HepG2 (cell line): ENCODE measurements around the gene TDRD9. TPM values are rescaled to one million over a fixed set of nuclear protein-coding genes. Genes with fewer than 3 reads are reported as not detected.

ENCODE experiments used
- ATAC-seq: fragments of 200-7000 bp; cut with Tn5 transposase; 3 replicates; pipeline ENCODE4 v1.9.1; 2020; ENCODE audit warnings: mild to moderate bottlenecking, moderate library complexity
- BruUV-seq: library from RNA; stranded (reverse); fragments of 400-500 nt; replicated peaks from 2 replicates; lab custom pipeline; 2021; lab: Mats Ljungman, UMichigan
- CTCF ChIA-PET: fragments of 300-600 bp; formaldehyde crosslinking; extraction: SDS; loops from one replicate; lab custom pipeline; 2021; ENCODE audit warnings: low total read pairs, inconsistent platforms, low intra/inter-chr PET ratio; lab: Yijun Ruan, JAX
- POLR2A ChIA-PET: fragments of 350-600 bp; sonication (Branson Sonifier 250); formaldehyde crosslinking; loops from one replicate; lab custom pipeline; 2020; ENCODE audit warnings: antibody characterized with exemption, inconsistent platforms; lab: Yijun Ruan, JAX
- DNase-seq: peaks from one replicate; pipeline ENCODE4 v3.0.0-alpha.2; 2015; ENCODE audit warnings: low spot score
- FAIRE-seq: peaks from 3 replicates; lab custom pipeline; 2011; peaks lifted over from hg19 to GRCh38; lab: Jason Lieb, UNC
- H2AFZ ChIP-seq: one replicate; pipeline ENCODE4 v1.6.1; 2011; ENCODE audit warnings: low read length, inconsistent platforms
- H3K27ac ChIP-seq: fragments of 300-600 bp; 3 replicates; pipeline ENCODE4 v1.8.0; 2011; ENCODE audit warnings: mixed run types, mild to moderate bottlenecking, mixed read lengths, low read length, inconsistent platforms; ENCODE audit not compliant: insufficient read depth; ENCODE audit errors: extremely low read length
- H3K27me3 ChIP-seq, 2 experiments: fragments of 200-600 bp in 1 of 2; 2 replicates in 1 of 2; 3 replicates in 1 of 2; pipeline versions ENCODE4 v1.6.0 to v1.8.0; 2011; ENCODE audit warnings: low read length in 2 of 2, mild to moderate bottlenecking in 2 of 2, moderate library complexity in 2 of 2, inconsistent platforms in 1 of 2; ENCODE audit not compliant: insufficient read depth in 2 of 2, control insufficient read depth in 1 of 2
- H3K36me3 ChIP-seq, 2 experiments: fragments of 200-600 bp in 1 of 2; replicated peaks in 1 of 2; 2 replicates in 1 of 2; 3 replicates in 1 of 2; pipeline versions ENCODE4 v1.5.1 to v1.8.0; 2011; ENCODE audit warnings: low read length in 2 of 2, inconsistent platforms in 1 of 2; ENCODE audit not compliant: insufficient read depth in 2 of 2, control insufficient read depth in 1 of 2
- H3K4me1 ChIP-seq: 2 replicates; pipeline ENCODE4 v1.5.1; 2012; ENCODE audit warnings: low read length, inconsistent platforms; ENCODE audit not compliant: insufficient read depth
- H3K4me2 ChIP-seq: 2 replicates; pipeline ENCODE4 v1.6.0; 2011; ENCODE audit warnings: low read depth, low read length, inconsistent platforms
- H3K4me3 ChIP-seq, 3 experiments: fragments of 200-600 bp in 1 of 3; sonication (generic), shearing (Covaris generic) in 1 of 3; replicated peaks in 1 of 3; 2 replicates each; pipeline ENCODE4 v1.5.1; 2011 to 2016; ENCODE audit warnings: low read length in 3 of 3, inconsistent platforms in 2 of 3, low read depth in 2 of 3, mild to moderate bottlenecking in 2 of 3, control low read depth in 1 of 3, mixed read lengths in 1 of 3; ENCODE audit not compliant: insufficient read depth in 1 of 3
- H3K79me2 ChIP-seq: one replicate; pipeline ENCODE4 v1.6.1; 2011; ENCODE audit warnings: low read length, inconsistent platforms; ENCODE audit not compliant: insufficient read depth
- H3K9ac ChIP-seq: 2 replicates; pipeline ENCODE4 v1.6.0; 2011; ENCODE audit warnings: mild to moderate bottlenecking, low read depth, low read length, inconsistent platforms; ENCODE audit not compliant: insufficient read depth
- H3K9me3 ChIP-seq: 2 replicates; pipeline ENCODE4 v1.5.1; 2012; ENCODE audit warnings: mild to moderate bottlenecking, low read length
- H4K20me1 ChIP-seq: 2 replicates; pipeline ENCODE4 v1.6.0; 2011; ENCODE audit warnings: inconsistent platforms, mild to moderate bottlenecking, low read length, moderate library complexity; ENCODE audit not compliant: insufficient read depth
- FOSL2 ChIP-seq: sonication (generic); formaldehyde crosslinking; IDR thresholded peaks from 2 replicates; pipeline ENCODE4 v1.4.0; 2020; ENCODE audit warnings: missing genetic modification reagents
- HOXD1 ChIP-seq: sonication (generic); formaldehyde crosslinking; IDR thresholded peaks from 2 replicates; pipeline ENCODE4 v1.5.0; 2020; ENCODE audit warnings: missing genetic modification reagents
- KAT8 ChIP-seq: IDR thresholded peaks from 2 replicates; pipeline ENCODE4 v1.6.1; 2016; ENCODE audit warnings: missing genetic modification reagents, missing compliant biosample characterization
- RAD21 ChIP-seq: fragments of 450-650 bp; formaldehyde crosslinking; IDR thresholded peaks from 2 replicates; pipeline ENCODE4 v1.5.0; 2020; ENCODE audit warnings: mild to moderate bottlenecking
- RARA ChIP-seq: IDR thresholded peaks from 2 replicates; pipeline ENCODE4 v1.6.1; 2016; ENCODE audit warnings: missing genetic modification reagents, missing compliant biosample characterization
- REL ChIP-seq: sonication (generic); formaldehyde crosslinking; conservative IDR thresholded peaks from 2 replicates; pipeline ENCODE4 v1.8.0; 2022; ENCODE audit warnings: mild to moderate bottlenecking, missing genetic modification reagents, moderate library complexity
- RNF219 ChIP-seq: sonication (generic); formaldehyde crosslinking; IDR thresholded peaks from 2 replicates; pipeline ENCODE4 v1.5.0; 2020; ENCODE audit warnings: mild to moderate bottlenecking, missing genetic modification reagents
- SMAD9 ChIP-seq: sonication (generic); formaldehyde crosslinking; IDR thresholded peaks from 2 replicates; pipeline ENCODE4 v1.5.1; 2020; ENCODE audit warnings: mild to moderate bottlenecking, missing genetic modification reagents
- STAT6 ChIP-seq: sonication (generic); formaldehyde crosslinking; IDR thresholded peaks from 2 replicates; pipeline ENCODE4 v1.4.0; 2020; ENCODE audit warnings: missing genetic modification reagents, mild to moderate bottlenecking, borderline replicate concordance
- TCF7 ChIP-seq: sonication (generic); IDR thresholded peaks from 2 replicates; pipeline ENCODE4 v1.6.1; 2016; ENCODE audit warnings: antibody characterized with exemption, low read depth
- ZBTB7A ChIP-seq: sonication (generic); formaldehyde crosslinking; IDR thresholded peaks from 2 replicates; pipeline ENCODE4 v1.8.0; 2022; ENCODE audit warnings: mild to moderate bottlenecking, missing genetic modification reagents
- ZNF460 ChIP-seq: sonication (generic); formaldehyde crosslinking; IDR thresholded peaks from 2 replicates; pipeline ENCODE4 v1.5.1; 2020; ENCODE audit warnings: missing genetic modification reagents, mild to moderate bottlenecking, borderline replicate concordance
- ZNF850 ChIP-seq: sonication (generic); formaldehyde crosslinking; conservative IDR thresholded peaks from 2 replicates; pipeline ENCODE4 v1.9.0; 2021; ENCODE audit warnings: mild to moderate bottlenecking, missing genetic modification reagents
- WGBS: methylation state at CpG from one replicate; pipeline ENCODE4 v1.1.6; 2017; ENCODE audit warnings: low lambda C conversion rate; 5-methylcytosine and 5-hydroxymethylcytosine counted together
- in situ Hi-C: cut with HindIII; loops from 2 replicates; pipeline ENCODE4 v1.10.0; 2017; ENCODE audit warnings: low pct_unique_long_range_greater_than_20kb; ENCODE audit not compliant: extremely low pct_ligation_motif_present
- intact Hi-C: fragments of 100-400 bp; cut with micrococcal nuclease; formaldehyde crosslinking; loops from one replicate; pipeline ENCODE4 v1.10.0; 2022; ENCODE audit not compliant: unreplicated experiment
- polyA plus RNA-seq, 8 experiments: library from polyadenylated mRNA; depleted of rRNA in 3 of 8; stranded (reverse) in 7 of 8; unstranded in 1 of 8; fragments of >200 nt; fragmentation: Illumina TruSeq in 4 of 8; extraction: Trizol in 4 of 8; gene quantifications; 2 replicates each; pipeline versions ENCODE4 v1.2.1 to v1.2.3, GENCODE V29; 2011 to 2016; ENCODE audit warnings: low read depth in 4 of 8, missing spikeins in 1 of 8, mixed read lengths in 1 of 8; ENCODE audit not compliant: insufficient read depth in 1 of 8
- total RNA-seq, 5 experiments: library from RNA; depleted of rRNA; stranded (reverse); fragments of >200 nt; fragmentation: Illumina TruSeq; extraction: Trizol; gene quantifications; 2 replicates each; pipeline ENCODE4 v1.2.3, GENCODE V29; 2016; ENCODE audit warnings: low read depth in 1 of 5

Gene TDRD9
- total and polyA plus RNA-seq, 2 of the 13 experiments (the other 11 are each of a cell fraction or from before 2014, with no cell fraction given), result not detected

GRCh38 chr14:103927566-103927965 is 690 bp upstream of the TDRD9 start (continued):
- TF ChIP-seq RAD21 (CRISPR knock-in tag), result no peak
- TF ChIP-seq SMAD9, result no peak

- WGBS, result 11% methylated on average over 14 of the region's 14 CpGs
- POLR2A ChIA-PET, result interaction anchor here (0.9 kb wide), 1 partner anchor 50 kb away, joined by 3 read pairs; no protein-coding TSS in a partner anchor
- no peak overlapping the region for H3K4me3 ChIP-seq
These were observed 1.9 kb downstream of the TDRD9 start for GRCh38 chr14:103930051-103930604.

GRCh38 chr14:103931422-103931821 is 3.2 kb downstream of the TDRD9 start:
- H3K9ac ChIP-seq, result no peak overlapping the region
- ATAC-seq, result no peak
- no peaks in the 10 kb centered on the region for H3K36me3 ChIP-seq
- DNase-seq, result no peak
- H3K4me3 ChIP-seq, result no peak overlapping the region
- in situ Hi-C loops, result no loop called here
- H3K4me1 ChIP-seq, result peaks cover 47% of the 10 kb centered on the region
- no peaks in the 10 kb centered on the region for H4K20me1 ChIP-seq
- no peaks in the 10 kb centered on the region for H3K79me2 ChIP-seq
- H3K4me2 ChIP-seq, result no peak overlapping the region
- no peaks in the 10 kb centered on the region; a peak in 1 of 5 replicates for H3K27me3 ChIP-seq
- no peak overlapping the region for H3K27ac ChIP-seq
- ChIA-PET CTCF (no interaction called here), POLR2A (no interaction called here)
- FAIRE-seq, result no peak
- intact Hi-C loops, result no loop called here
- H3K9me3 ChIP-seq, result no peaks in the 10 kb centered on the region
- H2AFZ ChIP-seq, result no peak overlapping the region
- WGBS, result 70% methylated on average over 3 of the region's 3 CpGs
- no TSS peak for BruUV-seq
- no peak for TF ChIP-seq ZNF850 (CRISPR knock-in tag)
- no peak for TF ChIP-seq RNF219 (CRISPR knock-in tag)
- TF ChIP-seq STAT6 (CRISPR knock-in tag), result no peak

More at GRCh38 chr14:103930051-103930604, 1.9 kb downstream of the TDRD9 start:
- DNase-seq (peak; percentile 48), ATAC-seq (no peak), FAIRE-seq (no peak)
- TF ChIP-seq RARA (CRISPR knock-in tag) (peak; percentile 59; the same call in 1 of the 2 replicates), HOXD1 (0 out of 2 replicates have a peak, but pooled peaks have one; percentile 23), FOSL2 (CRISPR knock-in tag) (peak; percentile 79), KAT8 (no peak), ZNF460 (peak; percentile 54; the same call in 1 of the 2 replicates), REL (CRISPR knock-in tag) (no peak), TCF7 (peak; percentile 35; the same call in 1 of the 2 replicates), ZBTB7A (CRISPR knock-in tag) (no peak)
- no peaks in the 10 kb centered on the region for H3K27me3 ChIP-seq
- no peaks in the 10 kb centered on the region for H4K20me1 ChIP-seq
- no peaks in the 10 kb centered on the region for H3K9me3 ChIP-seq
- CTCF ChIA-PET, result no interaction called here
- intact Hi-C loops (no loop called here), in situ Hi-C loops (no loop called here)
- peaks cover 59% of the 10 kb centered on the region for H3K4me1 ChIP-seq
- H2AFZ ChIP-seq, result no peak overlapping the region
- no TSS peak for BruUV-seq
- peak overlapping the region; percentile 10; the same call in 1 of the 2 replicates for H3K4me2 ChIP-seq
- H3K9ac ChIP-seq, result no peak overlapping the region
- no peaks in the 10 kb centered on the region for H3K79me2 ChIP-seq
- H3K36me3 ChIP-seq, result no peaks in the 10 kb centered on the region
- H3K27ac ChIP-seq, result no peak overlapping the region
